K562 (cell line): ENCODE data around the gene HVCN1. TPM values are rescaled to one million over a fixed set of nuclear protein-coding genes. Genes with fewer than 3 reads are reported as not detected.

ENCODE experiments used
- BRD9 ChIP-seq: fragments of 450-650 bp; IDR thresholded peaks from 2 replicates; pipeline ENCODE4 v1.6.1; 2018; ENCODE audit warnings: low read depth; ENCODE audit not compliant: partially characterized antibody
- CC2D1A ChIP-seq: fragments of 450-650 bp; IDR thresholded peaks from 2 replicates; pipeline ENCODE4 v1.6.1; 2017; ENCODE audit warnings: mild to moderate bottlenecking
- CEBPB ChIP-seq: fragments of 450-650 bp; IDR thresholded peaks from 2 replicates; pipeline ENCODE4 v1.6.1; 2016; ENCODE audit warnings: missing genetic modification characterization, missing compliant biosample characterization
- GTF3C2 ChIP-seq: IDR thresholded peaks from 3 replicates; pipeline ENCODE4 v1.6.1; 2011; ENCODE audit warnings: borderline replicate concordance, mild to moderate bottlenecking, moderate library complexity; ENCODE audit not compliant: insufficient read length; ENCODE audit errors: extremely low read depth
- MYNN ChIP-seq, 2 experiments: sonication (generic); formaldehyde crosslinking in 1 of 2; IDR thresholded peaks; 2 replicates each; pipeline versions ENCODE4 v1.5.0 to v1.6.1; 2016 to 2020; ENCODE audit warnings: antibody characterized with exemption in 1 of 2, missing genetic modification reagents in 1 of 2
- RAD21 ChIP-seq, 2 experiments: fragments of 250-450 bp in 1 of 2; fragments of 450-650 bp in 1 of 2; sonication (Bioruptor Pico) in 1 of 2; formaldehyde crosslinking in 1 of 2; IDR thresholded peaks in 1 of 2; conservative IDR thresholded peaks in 1 of 2; 2 replicates each; pipeline versions ENCODE4 v1.4.0 to v1.8.0; 2020 to 2022; ENCODE audit warnings: mild to moderate bottlenecking in 2 of 2, moderate library complexity in 1 of 2
- SIX5 ChIP-seq, 2 experiments: IDR thresholded peaks; 2 replicates each; pipeline ENCODE4 v1.6.1; 2011; ENCODE audit warnings: low read length in 2 of 2, borderline replicate concordance in 1 of 2, low read depth in 1 of 2, mild to moderate bottlenecking in 1 of 2, moderate library complexity in 1 of 2; ENCODE audit not compliant: insufficient read depth in 1 of 2
- ZFPM2 ChIP-seq: fragments of 250-450 bp; sonication (Bioruptor Pico); IDR thresholded peaks from 2 replicates; pipeline ENCODE4 v1.5.1; 2022; ENCODE audit warnings: mild to moderate bottlenecking
- ZNF133 ChIP-seq: fragments of 250-450 bp; sonication (Bioruptor Pico); IDR thresholded peaks from 2 replicates; pipeline ENCODE4 v1.4.0; 2020; ENCODE audit warnings: mild to moderate bottlenecking
- polyA plus RNA-seq, 8 experiments: library from polyadenylated mRNA; depleted of rRNA in 4 of 8; stranded (reverse) in 5 of 8; unstranded in 3 of 8; fragments of >200 nt; fragmentation: Nextera tagmentation in 2 of 8; fragmentation: Illumina TruSeq in 1 of 8; extraction: Ambion mirVana in 2 of 8; extraction: Trizol in 1 of 8; gene quantifications; 2 replicates each; pipeline versions ENCODE4 v1.2.1 to v1.2.3, GENCODE V29; 2011 to 2014; ENCODE audit warnings: inconsistent platforms in 1 of 8, missing spikeins in 1 of 8
- total RNA-seq, 7 experiments: library from RNA; depleted of rRNA in 6 of 7; stranded (reverse); fragments of >200 nt in 6 of 7; fragmentation: Illumina TruSeq in 2 of 7; extraction: Trizol in 2 of 7; gene quantifications; 2 replicates each; pipeline versions ENCODE4 v1.2.1 to v1.2.3, GENCODE V29; 2011 to 2021; ENCODE audit warnings: low replicate concordance in 1 of 7
- TF ChIP-seq, protein P1 (sequence below): IDR thresholded peaks from 2 replicates; pipeline ENCODE4 v1.6.1; 2012; ENCODE audit warnings: low read depth, low read length, improper control_type of control experiment, borderline replicate concordance
- TF ChIP-seq, protein P2 (sequence below): sonication (generic); IDR thresholded peaks from 2 replicates; pipeline ENCODE4 v1.6.1; 2016
- TF ChIP-seq, protein P3 (sequence below), 2 experiments: fragments of 450-650 bp in 1 of 2; sonication (generic) in 1 of 2; formaldehyde crosslinking in 1 of 2; IDR thresholded peaks in 1 of 2; conservative IDR thresholded peaks in 1 of 2; 2 replicates each; pipeline versions ENCODE4 v1.6.1 to v1.8.1; 2016 to 2023; ENCODE audit warnings: mild to moderate bottlenecking in 2 of 2, moderate library complexity in 2 of 2, inconsistent platforms in 1 of 2, missing genetic modification reagents in 1 of 2
- TF ChIP-seq, protein P4 (sequence below): IDR thresholded peaks from 2 replicates; pipeline ENCODE4 v1.6.1; 2016; ENCODE audit warnings: missing genetic modification characterization, missing compliant biosample characterization
- TF ChIP-seq, protein P5 (sequence below): fragments of 450-650 bp; IDR thresholded peaks from 2 replicates; pipeline ENCODE4 v1.6.1; 2014; ENCODE audit warnings: low read depth, mild to moderate bottlenecking, moderate library complexity, borderline replicate concordance

Gene HVCN1
- total and polyA plus RNA-seq, 9 of the 15 experiments (the other 6 are each of a cell fraction or from before 2014, with no cell fraction given), result 0.21 to 1.4 (median 0.74) TPM

DNA sequence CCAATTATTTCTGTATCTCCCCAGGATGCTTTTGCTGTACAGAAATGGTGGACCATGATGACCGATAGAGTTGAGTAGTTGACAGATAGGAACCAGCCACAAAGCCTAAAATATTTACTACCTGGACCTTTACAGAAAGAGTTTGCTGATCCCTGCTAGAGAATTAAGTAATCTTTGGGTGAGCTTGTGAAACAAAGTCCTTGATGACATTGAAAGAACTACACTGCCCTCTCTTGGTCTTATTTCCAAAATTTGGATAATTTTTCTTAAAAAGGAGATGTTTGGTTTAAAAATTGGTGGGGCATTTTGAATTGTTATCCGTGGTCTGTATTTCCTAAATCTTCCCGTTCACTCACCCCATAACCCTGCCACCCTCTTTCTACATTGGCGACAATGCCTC lies 88.7 kb downstream of the HVCN1 start (continued):
- TF ChIP-seq, protein P1, sequence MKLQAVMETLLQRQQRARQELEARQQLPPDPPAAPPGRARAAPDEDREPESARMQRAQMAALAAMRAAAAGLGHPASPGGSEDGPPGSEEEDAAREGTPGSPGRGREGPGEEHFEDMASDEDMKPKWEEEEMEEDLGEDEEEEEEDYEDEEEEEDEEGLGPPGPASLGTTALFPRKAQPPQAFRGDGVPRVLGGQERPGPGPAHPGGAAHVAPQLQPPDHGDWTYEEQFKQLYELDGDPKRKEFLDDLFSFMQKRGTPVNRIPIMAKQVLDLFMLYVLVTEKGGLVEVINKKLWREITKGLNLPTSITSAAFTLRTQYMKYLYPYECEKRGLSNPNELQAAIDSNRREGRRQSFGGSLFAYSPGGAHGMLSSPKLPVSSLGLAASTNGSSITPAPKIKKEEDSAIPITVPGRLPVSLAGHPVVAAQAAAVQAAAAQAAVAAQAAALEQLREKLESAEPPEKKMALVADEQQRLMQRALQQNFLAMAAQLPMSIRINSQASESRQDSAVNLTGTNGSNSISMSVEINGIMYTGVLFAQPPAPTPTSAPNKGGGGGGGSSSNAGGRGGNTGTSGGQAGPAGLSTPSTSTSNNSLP, result peak; percentile 55; the same call in 1 of the 2 replicates
- TF ChIP-seq, protein P2, sequence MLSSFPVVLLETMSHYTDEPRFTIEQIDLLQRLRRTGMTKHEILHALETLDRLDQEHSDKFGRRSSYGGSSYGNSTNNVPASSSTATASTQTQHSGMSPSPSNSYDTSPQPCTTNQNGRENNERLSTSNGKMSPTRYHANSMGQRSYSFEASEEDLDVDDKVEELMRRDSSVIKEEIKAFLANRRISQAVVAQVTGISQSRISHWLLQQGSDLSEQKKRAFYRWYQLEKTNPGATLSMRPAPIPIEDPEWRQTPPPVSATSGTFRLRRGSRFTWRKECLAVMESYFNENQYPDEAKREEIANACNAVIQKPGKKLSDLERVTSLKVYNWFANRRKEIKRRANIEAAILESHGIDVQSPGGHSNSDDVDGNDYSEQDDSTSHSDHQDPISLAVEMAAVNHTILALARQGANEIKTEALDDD, result peak; percentile 31; the same call in 1 of the 2 replicates
- TF ChIP-seq, protein P3, sequence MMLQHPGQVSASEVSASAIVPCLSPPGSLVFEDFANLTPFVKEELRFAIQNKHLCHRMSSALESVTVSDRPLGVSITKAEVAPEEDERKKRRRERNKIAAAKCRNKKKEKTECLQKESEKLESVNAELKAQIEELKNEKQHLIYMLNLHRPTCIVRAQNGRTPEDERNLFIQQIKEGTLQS (IDR thresholded peaks at IDR 0.05), result 0 out of 2 replicates have a peak, but pooled peaks have one; percentile 35
- TF ChIP-seq, protein P3 (CRISPR knock-in tag; conservative IDR thresholded peaks at IDR 0.05), result no peak
- 0 out of 2 replicates have a peak, but pooled peaks have one; percentile 41 for TF ChIP-seq CC2D1A
- peak; percentile 31 for TF ChIP-seq BRD9
- no peak for TF ChIP-seq MYNN (IDR thresholded peaks at IDR 0.05)
- no peak for TF ChIP-seq MYNN (CRISPR knock-in tag; IDR thresholded peaks at IDR 0.05)
- TF ChIP-seq SIX5 (IDR thresholded peaks at IDR 0.05; ENCODE audit: borderline replicate concordance in 1 of 2, insufficient read depth in 1 of 2, low read depth in 1 of 2, low read length in 2 of 2), result no peak
- TF ChIP-seq, protein P4, sequence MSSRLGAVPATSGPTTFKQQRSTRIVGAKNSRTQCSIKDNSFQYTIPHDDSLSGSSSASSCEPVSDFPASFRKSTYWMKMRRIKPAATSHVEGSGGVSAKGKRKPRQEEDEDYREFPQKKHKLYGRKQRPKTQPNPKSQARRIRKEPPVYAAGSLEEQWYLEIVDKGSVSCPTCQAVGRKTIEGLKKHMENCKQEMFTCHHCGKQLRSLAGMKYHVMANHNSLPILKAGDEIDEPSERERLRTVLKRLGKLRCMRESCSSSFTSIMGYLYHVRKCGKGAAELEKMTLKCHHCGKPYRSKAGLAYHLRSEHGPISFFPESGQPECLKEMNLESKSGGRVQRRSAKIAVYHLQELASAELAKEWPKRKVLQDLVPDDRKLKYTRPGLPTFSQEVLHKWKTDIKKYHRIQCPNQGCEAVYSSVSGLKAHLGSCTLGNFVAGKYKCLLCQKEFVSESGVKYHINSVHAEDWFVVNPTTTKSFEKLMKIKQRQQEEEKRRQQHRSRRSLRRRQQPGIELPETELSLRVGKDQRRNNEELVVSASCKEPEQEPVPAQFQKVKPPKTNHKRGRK (tag), result no peak
- TF ChIP-seq GTF3C2, result no peak
- TF ChIP-seq CEBPB (tag), result peak; percentile 98
- peak; percentile 86 to 94 for TF ChIP-seq RAD21 (CRISPR knock-in tag; conservative IDR thresholded peaks at IDR 0.05 in 1 of 2, IDR thresholded peaks at IDR 0.05 in 1 of 2)
- TF ChIP-seq, protein P5, sequence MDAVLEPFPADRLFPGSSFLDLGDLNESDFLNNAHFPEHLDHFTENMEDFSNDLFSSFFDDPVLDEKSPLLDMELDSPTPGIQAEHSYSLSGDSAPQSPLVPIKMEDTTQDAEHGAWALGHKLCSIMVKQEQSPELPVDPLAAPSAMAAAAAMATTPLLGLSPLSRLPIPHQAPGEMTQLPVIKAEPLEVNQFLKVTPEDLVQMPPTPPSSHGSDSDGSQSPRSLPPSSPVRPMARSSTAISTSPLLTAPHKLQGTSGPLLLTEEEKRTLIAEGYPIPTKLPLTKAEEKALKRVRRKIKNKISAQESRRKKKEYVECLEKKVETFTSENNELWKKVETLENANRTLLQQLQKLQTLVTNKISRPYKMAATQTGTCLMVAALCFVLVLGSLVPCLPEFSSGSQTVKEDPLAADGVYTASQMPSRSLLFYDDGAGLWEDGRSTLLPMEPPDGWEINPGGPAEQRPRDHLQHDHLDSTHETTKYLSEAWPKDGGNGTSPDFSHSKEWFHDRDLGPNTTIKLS, result no peak
- TF ChIP-seq ZFPM2, result no peak
- no peak for TF ChIP-seq ZNF133 (CRISPR knock-in tag)
